NCI-H446 treated with DMSO at 0.1 percent for 48 hours (cell line): ENCODE results near the gene KDM7A.
A peak's percentile ranks its signal among the peaks of the same experiment; 100 is the strongest.
"Not testable (repeated sequence)": the region's sequence is repeated elsewhere in the genome, so short reads cannot be mapped to it uniquely, and the experiment has no call there.

ENCODE experiments used
- DNase-seq: peaks from one replicate; lab custom pipeline; 2025; lab: John Stamatoyannopoulos, UW

Gene KDM7A

DNA sequence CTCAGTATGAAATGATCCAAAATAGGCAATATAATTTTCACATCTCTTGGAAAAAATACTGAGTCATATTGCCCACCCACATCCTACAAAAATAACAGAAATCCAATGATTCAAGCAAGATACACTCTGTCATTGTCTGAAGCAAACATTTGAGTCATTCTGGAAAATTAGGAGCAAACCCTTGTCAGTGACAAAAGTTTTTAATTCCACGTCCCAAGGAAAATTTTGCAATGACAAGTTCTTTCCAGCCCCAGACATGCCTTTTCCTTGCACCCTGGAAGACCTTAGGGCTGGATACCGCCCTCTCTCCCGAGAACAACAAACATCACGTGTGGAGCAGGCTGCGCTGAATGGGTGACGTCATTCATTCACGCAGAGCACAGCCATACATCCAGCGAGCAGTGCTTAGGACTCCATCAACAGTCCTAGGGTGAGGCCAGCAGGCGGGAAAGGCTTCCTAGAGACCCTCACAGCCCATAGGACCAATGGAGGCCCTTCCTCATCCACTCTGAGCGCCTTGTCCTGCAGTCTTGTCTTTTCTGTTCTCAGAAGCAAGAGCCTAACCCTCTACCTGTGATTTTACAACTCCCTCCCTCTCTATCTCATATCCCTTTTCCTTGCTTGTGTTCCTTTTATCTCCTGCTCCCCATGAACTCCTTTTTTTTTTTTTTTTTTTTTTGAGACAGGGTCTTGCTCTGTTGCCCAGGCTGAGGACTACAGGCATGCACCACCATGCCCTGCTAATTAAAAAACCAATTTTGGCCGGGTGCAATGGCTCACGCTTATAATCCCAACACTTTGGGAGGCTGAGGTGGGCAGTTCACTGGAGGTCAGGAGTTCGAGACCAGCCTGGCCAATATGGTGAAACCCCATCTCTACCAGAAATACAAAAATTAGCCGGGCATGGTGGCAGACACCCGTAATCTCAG, 23.5 kb upstream of the KDM7A start:
- no peak for DNase-seq

DNA sequence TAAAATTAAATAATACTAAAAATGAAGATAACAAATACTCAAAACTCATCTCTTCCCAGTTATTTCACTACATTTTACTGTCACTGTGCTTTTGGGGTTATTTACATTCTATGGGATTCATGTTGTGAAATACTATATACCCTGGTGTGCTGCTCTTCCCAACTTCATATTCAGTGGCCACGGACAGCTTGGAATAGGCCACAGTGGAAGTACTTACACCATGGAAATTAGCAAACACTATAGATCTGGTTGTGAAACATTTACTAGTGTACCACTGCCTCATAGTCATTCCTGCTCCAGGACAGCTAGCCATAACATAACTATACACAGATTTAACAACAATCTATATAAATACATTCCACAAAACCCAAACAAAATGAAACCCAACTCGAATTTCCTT, 21.2 kb upstream of the KDM7A start:
- DNase-seq = no peak

DNA sequence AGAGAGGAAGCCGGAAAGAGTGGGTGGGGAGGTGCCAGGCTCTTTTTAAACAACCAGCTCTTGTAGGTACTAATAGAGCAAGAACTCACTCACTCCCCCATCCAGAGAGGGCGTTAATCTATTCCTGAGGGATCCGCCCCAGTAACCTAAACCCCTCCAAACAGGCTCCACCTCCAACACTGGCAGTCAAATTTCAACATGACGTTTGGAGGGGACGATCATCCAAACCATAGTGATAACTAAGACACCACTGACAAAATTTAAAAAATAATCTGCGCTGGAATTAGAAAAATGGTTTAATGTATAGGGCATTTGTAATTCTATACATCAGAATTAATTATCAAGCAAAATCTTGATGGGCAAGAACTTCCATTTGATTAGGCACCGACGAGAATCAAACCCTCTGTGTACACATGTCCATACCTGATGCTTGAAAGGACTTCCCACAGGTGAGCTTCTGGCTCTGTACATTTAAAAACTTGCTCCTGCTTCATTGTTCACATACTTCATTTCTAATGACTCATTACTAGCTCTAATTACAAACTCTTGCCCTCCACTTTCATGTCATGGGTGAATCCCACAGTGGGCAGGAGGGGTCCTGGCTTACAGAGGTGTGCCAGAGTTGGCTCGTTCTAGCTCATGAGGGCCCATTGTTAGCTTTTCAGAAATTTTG, 20.6 kb upstream of the KDM7A start:
- DNase-seq = no peak

DNA sequence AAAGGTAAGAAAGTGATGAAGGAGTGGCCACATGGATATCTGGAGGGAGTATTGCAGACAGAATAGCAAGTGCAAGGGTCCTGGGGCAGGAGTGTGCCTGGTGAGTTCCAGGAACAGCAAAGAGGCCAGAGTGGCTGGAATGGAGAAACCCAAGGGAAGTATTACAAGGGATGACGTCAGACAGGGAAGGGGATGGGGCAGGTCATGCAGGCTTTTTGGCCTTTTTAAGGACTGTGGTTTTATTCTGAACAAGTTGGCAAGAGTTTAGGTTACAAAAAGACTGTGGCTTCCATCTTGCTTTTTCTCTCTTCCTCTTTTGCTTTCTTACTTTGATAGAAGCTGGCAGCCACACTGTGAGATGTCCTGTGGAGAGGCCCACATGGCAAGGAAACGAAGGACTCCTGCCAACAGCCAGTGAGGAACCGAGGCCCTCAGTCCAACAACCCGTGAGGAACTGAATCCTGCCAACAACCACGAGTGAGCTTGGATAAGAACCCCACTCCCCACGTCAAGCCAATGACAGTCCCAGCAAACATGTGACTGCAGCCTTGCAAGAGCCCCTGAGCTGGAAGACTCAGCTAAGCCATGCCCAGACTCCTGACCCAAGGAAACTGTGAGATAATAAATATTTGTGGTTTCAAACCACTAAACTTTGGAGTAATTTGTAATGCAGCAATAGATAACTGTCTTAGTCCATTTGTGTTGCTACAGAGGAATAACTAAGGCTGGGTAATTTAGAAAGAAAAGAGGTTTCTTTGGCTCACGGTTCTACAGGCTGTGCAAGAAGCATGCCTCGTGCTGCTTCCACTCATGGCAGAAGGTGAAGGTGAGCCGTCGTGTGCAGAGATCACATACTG, 19.8 kb upstream of the KDM7A start:
- DNase-seq = peak; percentile 82

DNA sequence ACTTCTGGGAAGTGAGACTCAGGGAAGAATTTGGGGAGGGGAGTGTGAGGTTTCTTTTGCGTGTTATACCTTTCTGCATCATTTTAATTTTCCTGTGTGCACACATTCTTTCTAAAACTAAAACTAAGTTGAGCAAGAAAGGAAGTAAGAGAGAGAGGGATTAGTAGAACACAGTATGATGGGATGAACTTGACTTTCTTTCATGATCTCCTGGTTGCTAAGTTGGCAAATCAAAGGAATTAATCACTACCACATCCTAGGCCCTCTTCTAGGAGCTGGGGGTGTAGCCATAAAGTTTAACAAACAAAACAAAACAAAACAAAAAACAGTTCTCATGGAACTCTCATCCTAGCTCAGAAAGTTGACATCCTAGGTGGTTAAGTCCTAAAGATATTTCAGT, 19.1 kb upstream of the KDM7A start:
- no peak for DNase-seq

DNA sequence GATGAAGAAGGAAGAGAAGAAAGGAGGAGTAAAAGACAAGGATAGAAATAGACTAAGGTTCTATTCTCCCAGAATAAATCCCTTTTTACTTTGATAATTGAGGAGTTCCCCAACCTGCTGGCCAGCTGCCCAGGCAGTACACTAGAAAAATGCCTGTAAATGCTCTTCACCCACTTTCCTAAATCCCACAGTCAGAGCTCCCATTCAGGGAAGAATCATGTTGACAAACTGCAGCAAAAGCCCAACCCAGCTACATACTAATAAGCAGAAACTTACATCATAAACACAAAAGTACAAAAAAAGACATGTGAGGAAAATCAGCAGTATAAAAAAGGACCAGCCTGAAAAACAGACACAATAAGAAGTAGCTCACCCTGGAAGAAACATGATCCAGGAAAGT, 15.8 kb upstream of the KDM7A start:
- no peak for DNase-seq

DNA sequence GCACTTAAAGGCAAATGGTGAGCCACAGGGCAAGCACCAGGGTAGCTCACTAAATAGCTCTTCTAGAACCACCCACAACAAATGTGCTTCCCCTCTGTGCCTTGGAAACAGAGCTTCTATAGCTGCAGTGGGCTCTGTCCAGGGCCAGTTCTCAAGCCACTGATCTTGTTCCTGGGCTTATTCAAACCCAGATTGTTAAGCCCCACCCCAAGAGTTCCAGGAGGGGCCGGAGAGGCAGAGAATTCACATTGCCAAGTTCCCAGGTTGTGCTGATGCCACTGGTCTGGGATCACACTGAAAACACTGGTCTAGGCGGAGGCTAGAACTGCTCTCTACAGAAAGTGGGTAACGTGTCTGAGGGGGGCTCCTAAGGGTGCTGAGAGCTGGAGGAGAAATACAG, 15.4 kb upstream of the KDM7A start:
- DNase-seq = no peak

DNA sequence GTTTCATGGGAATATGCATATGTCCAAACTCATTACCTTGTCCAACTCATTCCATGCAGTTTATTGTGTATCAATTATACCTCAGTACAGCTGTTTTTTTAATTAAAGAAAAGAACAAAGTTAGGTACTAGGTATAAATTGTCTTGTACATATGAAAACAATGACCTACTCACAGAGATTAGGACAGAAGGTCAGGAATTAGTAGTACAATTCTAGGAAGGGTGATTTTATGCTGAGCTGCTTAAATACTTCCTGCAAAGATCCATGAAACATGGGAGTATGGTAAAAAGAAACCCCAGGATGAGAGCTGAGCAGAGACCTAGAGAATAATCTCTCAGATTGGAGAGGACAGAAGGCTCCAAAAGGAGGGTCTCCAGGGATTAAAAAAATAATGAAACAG, 13.8 kb upstream of the KDM7A start:
- no peak for DNase-seq

DNA sequence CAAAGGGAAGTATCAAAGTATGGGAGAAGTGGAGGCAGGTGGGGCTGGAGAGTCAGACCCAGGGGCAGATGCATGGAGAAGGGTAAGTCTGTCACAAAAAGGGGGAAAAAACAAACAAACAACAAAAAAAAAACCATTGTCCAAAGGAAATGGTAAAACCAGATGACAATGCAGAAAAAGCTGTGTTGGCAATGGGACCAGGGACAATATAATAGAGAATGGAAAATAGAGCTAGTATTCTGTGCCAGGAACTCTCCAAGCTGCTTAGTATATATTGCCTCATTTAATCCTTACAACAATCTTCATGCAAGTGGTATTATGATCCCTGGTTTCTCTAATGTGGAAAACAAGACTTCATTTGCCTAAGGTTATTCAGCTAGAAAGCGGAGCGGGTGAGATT, 13.1 kb upstream of the KDM7A start:
- DNase-seq = no peak

DNA sequence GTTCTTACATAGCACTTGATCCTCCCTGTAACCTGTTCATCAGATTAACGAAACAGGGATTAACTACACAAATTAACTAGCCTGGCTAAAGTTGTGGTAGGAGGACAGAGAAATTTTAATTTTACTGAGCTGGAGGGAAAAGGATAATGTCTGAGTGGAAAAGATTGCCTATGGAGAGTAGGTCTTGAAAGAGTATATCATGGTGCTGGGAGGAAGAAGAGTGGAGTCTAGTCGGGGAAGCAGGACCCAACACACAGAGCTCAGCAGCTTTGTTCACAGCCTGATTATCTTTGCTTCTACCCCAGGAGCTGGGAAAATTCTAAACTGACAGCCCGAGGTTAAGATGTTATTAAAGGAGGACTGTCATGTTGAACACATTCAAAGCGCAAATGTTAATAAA, 6.1 kb upstream of the KDM7A start:
- no peak for DNase-seq

DNA sequence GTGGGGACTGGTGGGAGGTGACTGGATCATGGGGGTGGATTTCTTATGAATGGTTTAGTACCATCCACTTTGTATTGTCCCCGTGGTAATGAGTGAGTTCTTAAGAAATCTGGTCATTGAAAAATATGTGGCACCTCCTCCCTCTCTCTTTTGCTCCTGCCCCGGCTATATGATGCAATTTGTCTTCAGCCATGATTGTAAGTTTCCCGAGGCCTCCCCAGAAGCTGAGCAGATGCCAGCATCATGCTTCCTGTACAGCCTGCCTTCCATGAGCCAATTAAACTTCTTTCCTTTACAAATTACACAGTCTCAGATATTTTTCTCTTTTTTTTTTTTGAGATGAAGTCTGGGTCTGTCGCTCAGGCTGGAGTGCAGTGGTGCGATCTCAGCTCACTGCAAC, 2.6 kb upstream of the KDM7A start:
- no peak for DNase-seq

DNA sequence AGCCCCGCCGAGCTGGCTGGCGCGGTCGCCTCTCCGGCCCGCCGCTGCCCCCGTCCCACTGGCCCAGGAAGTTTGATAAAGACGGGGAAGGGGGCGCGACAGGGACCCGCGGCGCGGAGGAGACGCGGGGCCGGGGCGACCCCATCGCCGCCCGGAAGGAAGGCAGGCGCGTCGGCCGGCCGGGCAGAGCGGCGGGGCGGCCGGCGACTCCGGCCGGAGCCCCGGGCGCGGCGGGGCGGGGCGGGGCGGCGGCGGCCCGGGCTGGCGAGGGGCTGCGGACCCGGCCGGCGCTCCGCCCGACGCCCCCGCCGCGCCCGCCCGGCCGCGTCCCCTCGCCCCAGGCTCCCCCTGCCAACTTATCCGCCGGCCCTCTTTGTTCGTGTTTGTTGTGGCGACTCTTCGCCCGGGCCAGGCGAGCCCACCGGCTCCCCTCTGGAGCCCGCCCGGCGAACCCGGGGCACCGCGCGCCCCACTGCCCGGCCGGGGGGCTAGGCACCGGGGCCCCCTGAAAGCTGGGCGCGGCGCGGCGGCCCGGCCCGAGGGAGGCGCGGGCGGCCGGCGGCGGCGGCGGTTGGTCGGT, 571 bp downstream of the KDM7A start:
- no peak for DNase-seq

DNA sequence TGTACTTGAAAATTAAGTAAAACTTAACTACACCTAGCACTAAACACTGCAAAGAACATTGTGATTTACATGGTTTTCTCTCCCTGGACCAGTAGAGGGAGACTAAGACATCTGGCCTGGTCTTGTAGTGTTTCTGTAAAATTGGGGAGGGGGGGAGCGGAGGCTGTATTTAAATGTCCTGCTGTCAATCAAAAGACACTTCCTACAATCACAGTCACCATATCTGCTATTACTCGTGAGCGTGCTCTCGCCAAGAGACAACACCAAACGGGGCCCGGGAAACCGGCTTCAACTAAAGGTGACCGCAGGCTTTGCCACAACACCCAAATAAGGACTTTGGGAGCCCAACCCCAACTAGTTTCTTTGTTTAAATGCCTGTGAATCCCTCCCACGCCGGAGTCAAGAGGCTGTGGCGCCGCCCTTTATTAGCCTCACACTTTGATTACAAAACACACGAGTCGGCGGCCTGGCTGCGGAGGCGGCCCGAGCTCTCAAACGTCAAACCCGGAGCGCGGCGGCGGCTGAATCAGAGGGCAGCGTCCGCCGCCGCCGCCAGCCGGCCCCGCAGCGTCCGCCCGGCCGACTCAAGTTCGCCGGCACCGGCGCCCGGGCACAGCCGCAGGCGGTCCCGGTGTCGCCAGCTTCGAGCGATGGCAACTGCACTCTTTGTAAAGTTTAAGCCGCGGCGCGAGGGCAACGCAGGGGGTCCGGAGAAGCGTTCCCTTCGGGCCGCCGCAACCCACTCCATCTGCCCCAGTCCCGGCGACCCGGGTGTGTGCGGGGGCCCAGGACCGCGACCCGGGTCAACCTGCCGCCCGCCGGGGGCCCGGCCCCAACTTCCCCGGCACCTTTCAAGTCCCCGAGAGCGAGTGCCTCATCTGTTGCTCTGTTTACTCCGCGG, 1.3 kb downstream of the KDM7A start:
- peak; percentile 88 for DNase-seq

DNA sequence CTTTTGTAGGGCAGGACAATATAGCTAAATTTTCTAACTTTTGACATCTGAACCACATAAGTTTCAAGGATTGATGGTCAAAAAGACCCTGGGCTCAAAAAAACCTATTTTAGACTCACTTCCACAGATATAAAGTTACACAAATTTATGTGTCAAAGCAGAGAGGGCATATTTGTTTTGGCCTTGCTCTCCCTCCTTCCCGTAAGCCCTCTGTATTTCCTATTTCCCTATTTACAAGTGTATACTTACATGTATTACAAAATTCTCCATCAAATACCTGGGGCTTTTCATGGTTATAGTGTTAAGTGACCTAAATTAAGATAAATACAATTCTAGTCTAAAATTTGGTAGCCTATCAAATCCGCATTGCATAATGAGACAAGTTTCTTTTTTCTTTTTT, 2.6 kb downstream of the KDM7A start:
- no peak for DNase-seq

DNA sequence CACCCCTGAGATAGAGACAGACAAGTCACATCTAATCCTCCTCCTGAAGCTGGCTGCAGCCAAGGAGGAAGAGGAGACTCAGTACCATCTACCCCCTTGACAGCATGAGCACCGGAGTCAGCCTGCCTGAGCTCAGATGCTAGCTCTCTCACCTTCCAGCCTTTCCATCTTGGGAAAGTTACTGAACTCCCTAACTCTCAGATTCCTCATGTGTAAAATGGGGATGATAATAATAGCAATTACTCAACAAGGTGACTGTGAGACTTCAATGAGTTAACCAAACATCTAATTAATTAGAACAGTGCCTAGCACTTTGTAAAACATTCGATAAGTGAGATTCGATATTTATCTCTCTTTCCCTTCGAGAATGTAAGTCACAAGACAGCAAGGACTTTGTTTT, 6.4 kb downstream of the KDM7A start:
- DNase-seq = no peak

DNA sequence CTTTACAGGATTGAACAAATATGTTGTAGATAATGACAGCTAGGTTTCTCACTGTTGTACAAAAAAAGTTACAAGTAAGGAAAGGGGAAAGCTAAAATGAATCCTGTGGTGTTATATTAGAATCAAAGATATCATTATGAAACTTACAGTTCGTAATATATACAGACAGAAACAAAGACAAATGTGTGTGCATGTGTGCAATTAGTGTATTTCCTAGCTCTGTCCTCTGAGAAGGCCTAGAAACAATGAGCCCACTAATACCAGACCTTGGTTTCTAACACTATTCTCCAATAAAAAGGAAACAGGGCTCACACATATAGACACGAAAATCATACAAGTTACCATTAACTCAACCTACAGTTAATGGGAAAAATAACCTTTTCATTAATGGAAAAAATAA, 8.0 kb downstream of the KDM7A start:
- no peak for DNase-seq

DNA sequence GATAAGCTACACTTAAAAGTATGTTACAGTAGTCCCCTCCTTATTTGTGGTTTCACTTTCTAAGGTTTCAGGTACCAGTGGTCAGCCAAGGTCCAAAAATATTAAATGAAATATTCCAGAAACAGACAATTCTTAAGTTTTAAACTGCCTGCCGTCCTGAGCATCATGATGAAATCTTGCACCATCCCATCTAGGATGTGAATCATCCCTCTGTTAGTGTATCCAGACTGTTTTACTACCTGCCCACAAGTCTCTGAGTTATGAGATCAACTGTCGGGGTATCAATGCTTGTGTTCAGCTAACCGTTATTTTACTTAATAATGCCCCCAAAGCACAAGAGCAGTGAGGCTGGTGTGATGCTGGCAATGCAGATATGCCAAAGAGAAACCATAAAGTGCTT, 11.4 kb downstream of the KDM7A start:
- no peak for DNase-seq

DNA sequence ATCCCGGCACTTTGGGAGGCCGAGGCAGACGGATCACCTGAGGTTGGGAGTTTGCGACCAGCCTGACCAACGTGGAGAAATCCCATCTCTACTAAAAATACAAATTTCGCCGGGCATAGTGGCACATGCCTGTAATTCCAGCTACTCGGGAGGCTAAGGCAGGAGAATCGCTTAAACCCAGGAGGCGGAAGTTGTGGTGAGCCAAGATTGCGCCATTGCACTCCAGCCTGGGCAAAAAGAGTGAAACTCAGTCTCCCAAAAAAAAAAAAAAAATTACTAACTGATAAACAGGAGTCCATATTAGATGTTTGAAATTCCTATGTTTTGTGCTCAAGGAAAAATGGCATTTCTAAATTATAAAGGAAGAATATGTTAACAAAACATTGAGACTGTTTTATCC, 14.7 kb downstream of the KDM7A start:
- DNase-seq = not testable (repeated sequence)

DNA sequence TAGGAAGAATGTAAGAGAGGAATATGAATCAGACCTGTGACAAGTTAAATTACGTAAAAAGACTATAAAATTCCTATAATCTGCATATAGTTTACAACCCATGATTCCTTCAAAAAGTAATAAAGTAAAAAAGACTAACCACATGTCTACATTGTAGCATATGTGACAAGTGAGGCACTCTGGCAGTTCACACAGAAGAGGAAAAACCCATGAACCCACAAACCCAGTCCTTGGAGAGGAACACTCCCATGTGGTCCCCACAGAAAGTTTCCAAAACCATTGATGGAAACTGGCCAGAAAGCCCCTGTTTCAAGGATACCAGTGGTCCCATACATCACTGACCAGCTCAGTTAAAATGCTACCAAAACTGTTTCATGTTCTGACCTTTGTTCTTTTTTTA, 15.7 kb downstream of the KDM7A start:
- DNase-seq = no peak

DNA sequence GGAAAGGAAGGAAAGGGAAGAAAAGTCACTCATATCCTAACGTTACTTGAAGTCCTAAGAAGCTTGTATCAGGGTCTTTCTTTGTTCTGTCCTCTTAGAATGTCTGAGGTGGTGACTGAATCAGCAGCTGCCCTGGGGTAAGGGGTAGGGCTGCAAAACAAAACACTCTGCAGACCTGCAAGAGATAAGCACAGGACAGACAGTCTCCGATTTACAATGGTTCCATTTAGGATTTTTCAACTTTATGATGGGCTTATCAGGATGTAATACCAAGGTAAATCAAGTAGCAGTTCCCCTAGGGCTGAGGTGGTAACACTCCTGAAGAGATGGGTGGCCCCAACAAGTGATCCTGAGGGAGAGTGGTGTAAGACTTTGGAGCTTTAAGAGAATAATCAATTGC, 16.5 kb downstream of the KDM7A start:
- DNase-seq = no peak

DNA sequence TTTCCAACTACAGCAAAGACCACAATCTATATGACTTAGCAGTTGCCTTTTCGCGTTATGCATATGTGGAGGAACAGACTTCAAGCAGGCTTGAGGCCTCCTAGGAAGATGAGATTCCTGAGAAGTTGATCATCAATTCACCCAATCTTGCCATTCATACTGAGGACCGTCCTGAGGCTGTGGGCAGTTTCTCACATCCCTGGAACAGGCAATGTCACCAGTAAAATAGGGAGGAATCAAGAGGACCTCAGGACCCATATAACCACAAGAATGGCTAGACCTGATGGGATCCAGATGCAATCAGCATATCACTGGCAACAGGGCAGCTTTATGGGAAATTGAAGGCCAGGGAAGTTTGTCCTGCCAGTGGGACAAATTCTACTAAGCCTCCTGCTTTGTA, 17.3 kb downstream of the KDM7A start:
- no peak for DNase-seq
